HFFc6 (cell line): ENCODE results near the gene ALCAM. TPM values are rescaled to one million over a fixed set of nuclear protein-coding genes. Genes with fewer than 3 reads are reported as not detected.
A peak's percentile ranks its signal among the peaks of the same experiment; 100 is the strongest.

Source experiments
- DNase-seq: peaks from one replicate; pipeline ENCODE4 v3.0.0-alpha.2; 2018
- H3K27ac Mint-ChIP-seq: 2 replicates; pipeline ENCODE4 v1.8.0; 2020; ENCODE audit warnings: mild to moderate bottlenecking, mixed read lengths
- H3K27me3 Mint-ChIP-seq: 2 replicates; pipeline ENCODE4 v1.8.0; 2021; ENCODE audit warnings: mild to moderate bottlenecking, moderate library complexity, mixed read lengths; ENCODE audit not compliant: insufficient read depth
- H3K36me3 Mint-ChIP-seq: 2 replicates; pipeline ENCODE4 v1.8.0; 2021; ENCODE audit warnings: low read depth, mixed read lengths
- H3K4me1 Mint-ChIP-seq: 2 replicates; pipeline ENCODE4 v1.8.0; 2020; ENCODE audit warnings: low read depth, mixed read lengths
- H3K4me3 Mint-ChIP-seq: 2 replicates; pipeline ENCODE4 v1.8.0; 2020; ENCODE audit warnings: mild to moderate bottlenecking, moderate library complexity, mixed read lengths
- H3K9me3 Mint-ChIP-seq: 2 replicates; pipeline ENCODE4 v1.8.0; 2020; ENCODE audit warnings: mild to moderate bottlenecking, mixed read lengths
- total RNA-seq, 6 experiments: library from RNA; stranded (reverse); fragmentation: NEBNext Ultra II Directional; extraction: Animal tissue kit (Norgen Biotek cat#: 25700); gene quantifications; 2 replicates in 1 of 6; 3 replicates in 5 of 6; pipeline ENCODE4 v1.2.3, GENCODE V29; 2021
- TF ChIP-seq, protein P1 (sequence below): fragments of 200-600 bp; sonication (generic); IDR thresholded peaks from 2 replicates; pipeline ENCODE4 v1.5.0; 2021; ENCODE audit warnings: antibody characterized with exemption, mild to moderate bottlenecking

Gene ALCAM
- total RNA-seq, 6 experiments from 2014 or later, result 307 to 420 (median 361) TPM

GRCh38 chr3:105532251-105532650 is 165.5 kb downstream of the ALCAM start:
- no peak for DNase-seq
- TF ChIP-seq, protein P1, sequence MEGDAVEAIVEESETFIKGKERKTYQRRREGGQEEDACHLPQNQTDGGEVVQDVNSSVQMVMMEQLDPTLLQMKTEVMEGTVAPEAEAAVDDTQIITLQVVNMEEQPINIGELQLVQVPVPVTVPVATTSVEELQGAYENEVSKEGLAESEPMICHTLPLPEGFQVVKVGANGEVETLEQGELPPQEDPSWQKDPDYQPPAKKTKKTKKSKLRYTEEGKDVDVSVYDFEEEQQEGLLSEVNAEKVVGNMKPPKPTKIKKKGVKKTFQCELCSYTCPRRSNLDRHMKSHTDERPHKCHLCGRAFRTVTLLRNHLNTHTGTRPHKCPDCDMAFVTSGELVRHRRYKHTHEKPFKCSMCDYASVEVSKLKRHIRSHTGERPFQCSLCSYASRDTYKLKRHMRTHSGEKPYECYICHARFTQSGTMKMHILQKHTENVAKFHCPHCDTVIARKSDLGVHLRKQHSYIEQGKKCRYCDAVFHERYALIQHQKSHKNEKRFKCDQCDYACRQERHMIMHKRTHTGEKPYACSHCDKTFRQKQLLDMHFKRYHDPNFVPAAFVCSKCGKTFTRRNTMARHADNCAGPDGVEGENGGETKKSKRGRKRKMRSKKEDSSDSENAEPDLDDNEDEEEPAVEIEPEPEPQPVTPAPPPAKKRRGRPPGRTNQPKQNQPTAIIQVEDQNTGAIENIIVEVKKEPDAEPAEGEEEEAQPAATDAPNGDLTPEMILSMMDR, result no peak
- Mint-ChIP-seq H3K27me3 (peaks cover 2% of the 10 kb centered on the region; the same call in 1 of the 2 replicates), H3K36me3 (peaks cover 62% of the 10 kb centered on the region), H3K4me1 (peaks cover 47% of the 10 kb centered on the region), H3K27ac (no peak overlapping the region), H3K9me3 (no peaks in the 10 kb centered on the region), H3K4me3 (no peak overlapping the region; the same call in 1 of the 2 replicates)

GRCh38 chr3:105533960-105534359 is 167.3 kb downstream of the ALCAM start:
- peaks cover 58% of the 10 kb centered on the region for H3K36me3 Mint-ChIP-seq
- peaks cover 47% of the 10 kb centered on the region for H3K4me1 Mint-ChIP-seq
- H3K27me3 Mint-ChIP-seq, result peaks cover 5% of the 10 kb centered on the region; the same call in 1 of the 2 replicates
- TF ChIP-seq, protein P1, result no peak
- no peaks in the 10 kb centered on the region for H3K9me3 Mint-ChIP-seq
- DNase-seq, result no peak
- H3K27ac Mint-ChIP-seq, result peak overlapping the region; percentile 48
- no peak overlapping the region for H3K4me3 Mint-ChIP-seq

- H3K4me3 Mint-ChIP-seq, result no peak overlapping the region
- H3K9me3 Mint-ChIP-seq, result no peaks in the 10 kb centered on the region
- peaks cover 5% of the 10 kb centered on the region; the same call in 1 of the 2 replicates for H3K27me3 Mint-ChIP-seq
- TF ChIP-seq, protein P1, result no peak
- peaks cover 48% of the 10 kb centered on the region for H3K4me1 Mint-ChIP-seq
- 0 out of 2 replicates have a peak overlapping the region, but pooled peaks have one; percentile 48 for H3K27ac Mint-ChIP-seq
- no peak for DNase-seq
- H3K36me3 Mint-ChIP-seq, result peaks cover 56% of the 10 kb centered on the region
These were observed 167.8 kb downstream of the ALCAM start for GRCh38 chr3:105534491-105534890.

GRCh38 chr3:105537371-105538080 is 170.8 kb downstream of the ALCAM start:
- Mint-ChIP-seq H3K4me1 (peaks cover 52% of the 10 kb centered on the region), H3K4me3 (no peak overlapping the region; the same call in 1 of the 2 replicates), H3K36me3 (peaks cover 72% of the 10 kb centered on the region), H3K9me3 (no peaks in the 10 kb centered on the region), H3K27me3 (peaks cover 5% of the 10 kb centered on the region; the same call in 1 of the 2 replicates), H3K27ac (peak overlapping the region; percentile 32)
- no peak for DNase-seq
- TF ChIP-seq, protein P1, result no peak

DNA sequence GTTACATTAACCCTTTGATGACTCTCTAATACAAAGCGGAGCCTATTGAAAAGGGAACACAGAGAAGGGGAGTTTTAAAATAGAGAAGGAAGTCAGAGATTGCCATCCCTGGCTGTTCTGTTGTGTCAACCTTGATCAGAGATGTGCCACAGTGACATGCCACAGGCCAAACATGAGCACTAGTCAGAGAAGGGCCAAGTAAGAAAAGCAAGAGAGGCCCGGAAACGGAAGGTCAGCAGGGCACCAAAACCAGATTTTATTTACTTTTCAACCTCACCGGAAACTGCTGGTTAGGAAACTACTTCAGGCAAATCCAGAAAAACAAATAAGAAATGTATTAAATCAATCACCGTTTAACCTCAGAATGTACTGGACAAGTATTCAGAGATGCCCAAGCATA is 171.8 kb downstream of the ALCAM start:
- Mint-ChIP-seq H3K36me3 (peaks cover 78% of the 10 kb centered on the region), H3K4me3 (no peak overlapping the region), H3K9me3 (no peaks in the 10 kb centered on the region), H3K4me1 (peaks cover 52% of the 10 kb centered on the region), H3K27ac (peak overlapping the region; percentile 16), H3K27me3 (peaks cover 5% of the 10 kb centered on the region; the same call in 1 of the 2 replicates)
- DNase-seq, result no peak
- TF ChIP-seq, protein P1, result no peak
